GM18867 (cell line): ENCODE data around the gene ANKFY1.

ENCODE experiments used
- ATAC-seq: cut with Tn5 transposase; IDR thresholded peaks from one replicate; pipeline ENCODE4 v1.9.1; 2021; ENCODE audit warnings: mild to moderate bottlenecking, moderate library complexity; ENCODE audit not compliant: unreplicated experiment

ANKFY1 gene

GRCh38 chr17:4135489-4135888 is 128.3 kb downstream of the ANKFY1 start:
- no peak for ATAC-seq

GRCh38 chr17:4134721-4135120 is 129.1 kb downstream of the ANKFY1 start:
- no peak for ATAC-seq

GRCh38 chr17:4130715-4131114 is 133.1 kb downstream of the ANKFY1 start:
- no peak for ATAC-seq

- ATAC-seq = no peak
Observed at GRCh38 chr17:4127555-4127954, 136.2 kb downstream of the ANKFY1 start.

- ATAC-seq = no peak
Observed at GRCh38 chr17:4125552-4125951, 138.2 kb downstream of the ANKFY1 start.

GRCh38 chr17:4124999-4125398 is 138.8 kb downstream of the ANKFY1 start:
- no peak for ATAC-seq

GRCh38 chr17:4120332-4120731 is 143.4 kb downstream of the ANKFY1 start:
- no peak for ATAC-seq

GRCh38 chr17:4119299-4119698 is 144.5 kb downstream of the ANKFY1 start:
- no peak for ATAC-seq

GRCh38 chr17:4118015-4118743 is 145.6 kb downstream of the ANKFY1 start:
- no peak for ATAC-seq

GRCh38 chr17:4116516-4116915 is 147.3 kb downstream of the ANKFY1 start:
- ATAC-seq = no peak
